GM10847 (cell line): Measurements from ENCODE around the gene RALY.

Experiments
- POLR2A ChIP-seq: IDR thresholded peaks from 2 replicates; pipeline ENCODE4 v1.6.1; 2011; ENCODE audit not compliant: insufficient read length; ENCODE audit errors: extremely low read depth

RALY gene

GRCh38 chr20:34109442-34109841, 115.7 kb downstream of the RALY start:
- no peak for TF ChIP-seq POLR2A

- TF ChIP-seq POLR2A: no peak
Measured at GRCh38 chr20:34110025-34110744, 116.5 kb downstream of the RALY start.

GRCh38 chr20:34110745-34111641, 117.3 kb downstream of the RALY start:
- no peak for TF ChIP-seq POLR2A

GRCh38 chr20:34111702-34112599, 118.2 kb downstream of the RALY start, which contains the start of gene EIF2S2:
TSS of gene EIF2S2 (minus strand) at chr20:34112243. CDS start at chr20:34112110, 133 bp downstream.
- peak; percentile 84 for TF ChIP-seq POLR2A

GRCh38 chr20:34112600-34113101, 118.9 kb downstream of the RALY start:
- TF ChIP-seq POLR2A: no peak

GRCh38 chr20:34114809-34115208, 121.1 kb downstream of the RALY start:
- no peak for TF ChIP-seq POLR2A

- TF ChIP-seq POLR2A: no peak
Measured at GRCh38 chr20:34115232-34115631, 121.5 kb downstream of the RALY start.

GRCh38 chr20:34120213-34120612, 126.5 kb downstream of the RALY start:
- no peak for TF ChIP-seq POLR2A

- no peak for TF ChIP-seq POLR2A
Measured at GRCh38 chr20:34122274-34122980, 128.7 kb downstream of the RALY start.

GRCh38 chr20:34123309-34123708, 129.6 kb downstream of the RALY start:
- TF ChIP-seq POLR2A: no peak

- TF ChIP-seq POLR2A: no peak
Measured at GRCh38 chr20:34124469-34125249, 130.9 kb downstream of the RALY start.

GRCh38 chr20:34127792-34128191, 134.1 kb downstream of the RALY start:
- TF ChIP-seq POLR2A: no peak

- no peak for TF ChIP-seq POLR2A
Measured at GRCh38 chr20:34129518-34130162, 135.9 kb downstream of the RALY start.
